HT1080 (cell line): ENCODE measurements around the gene PSEN1. TPM values are rescaled to one million over a fixed set of nuclear protein-coding genes. Genes with fewer than 3 reads are reported as not detected.

Experiments
- DNase-seq: peaks from one replicate; pipeline ENCODE4 v3.0.0-alpha.2; 2015; ENCODE audit warnings: low read depth
- polyA plus RNA-seq, 2 experiments: library from polyadenylated mRNA; depleted of rRNA; stranded (reverse); fragments of >200 nt; gene quantifications; 2 replicates each; pipeline ENCODE4 v1.2.3, GENCODE V29; 2015
- total RNA-seq: library from RNA; depleted of rRNA; stranded (reverse); fragments of >200 nt; shearing (Covaris generic); gene quantifications from 2 replicates; pipeline ENCODE4 v1.2.3, GENCODE V29; 2014; rRNA removed

PSEN1 gene
- 20.9 and 27.0 TPM in 2 replicates for total RNA-seq
- 21.4 and 21.6 TPM in 2 replicates for polyA plus RNA-seq (2015; cell fraction: cytosol; rRNA removed)
- polyA plus RNA-seq (2015; cell fraction: nucleus; rRNA removed): 37.1 and 37.9 TPM in 2 replicates

- DNase-seq: peak; percentile 85
These were observed at the start of gene PSEN1 for GRCh38 chr14:73136387-73137225. Gene PSEN1, plus strand, starts transcription at chr14:73136507. Its CDS starts 11,513 bp downstream, at chr14:73148020.

DNA sequence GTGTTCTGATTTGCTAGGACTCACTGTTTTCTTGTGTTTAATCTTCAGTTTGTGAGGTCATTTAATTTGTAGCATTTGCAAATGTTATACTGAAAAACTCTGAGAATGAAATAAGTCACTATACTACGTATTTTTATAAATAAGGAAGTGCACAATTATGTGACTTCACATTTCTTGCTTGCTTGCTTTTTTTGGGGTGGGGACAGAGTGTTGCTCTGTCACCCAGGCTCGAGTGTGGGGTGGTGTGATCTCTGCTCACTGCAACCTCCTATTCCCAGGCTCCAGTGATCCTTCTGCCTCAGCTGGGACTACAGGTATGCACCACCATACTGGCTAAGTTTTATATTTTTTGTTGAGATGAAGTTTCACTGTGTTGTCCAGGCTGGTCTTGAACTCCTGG lies 45.3 kb upstream of the PSEN1 start:
- no peak for DNase-seq

DNA sequence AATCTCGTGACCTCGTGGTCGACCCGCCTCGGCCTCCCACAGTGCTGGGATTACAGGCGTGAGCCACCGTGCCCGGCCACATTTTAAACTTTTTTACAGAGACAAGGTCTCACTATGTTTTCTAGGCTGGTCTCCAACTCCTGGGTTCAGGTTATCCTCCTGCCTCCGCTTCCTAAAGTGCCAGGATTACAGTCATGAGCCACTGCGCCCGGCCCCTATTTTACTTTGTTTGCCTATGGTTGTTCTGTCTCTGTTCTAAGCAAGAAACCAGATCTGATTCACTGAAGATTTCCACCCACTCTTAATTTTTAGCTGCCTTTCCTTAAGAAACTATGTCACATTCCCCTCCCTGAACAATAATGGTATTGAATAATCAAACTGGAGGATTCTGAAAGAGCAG lies 38.9 kb upstream of the PSEN1 start:
- DNase-seq: no peak

DNA sequence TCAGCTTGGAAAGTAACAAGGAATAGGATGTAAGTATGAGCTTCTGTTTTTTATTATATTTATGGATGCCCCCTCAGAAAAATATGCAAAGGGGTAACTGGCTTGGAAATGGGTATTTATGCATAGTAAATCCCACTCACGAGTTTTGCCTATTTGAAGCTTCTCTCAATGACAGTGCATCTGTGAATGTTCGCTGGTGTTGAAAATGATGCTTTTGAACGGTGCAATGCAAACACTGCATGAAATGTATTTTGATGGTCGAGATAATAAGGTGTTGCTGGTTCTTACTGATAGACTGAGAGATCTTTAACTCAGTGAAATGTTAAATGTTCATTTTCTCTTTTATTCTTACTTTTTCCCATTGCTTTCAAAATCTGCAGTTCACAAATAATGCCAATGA lies 36.0 kb upstream of the PSEN1 start:
- no peak for DNase-seq

DNA sequence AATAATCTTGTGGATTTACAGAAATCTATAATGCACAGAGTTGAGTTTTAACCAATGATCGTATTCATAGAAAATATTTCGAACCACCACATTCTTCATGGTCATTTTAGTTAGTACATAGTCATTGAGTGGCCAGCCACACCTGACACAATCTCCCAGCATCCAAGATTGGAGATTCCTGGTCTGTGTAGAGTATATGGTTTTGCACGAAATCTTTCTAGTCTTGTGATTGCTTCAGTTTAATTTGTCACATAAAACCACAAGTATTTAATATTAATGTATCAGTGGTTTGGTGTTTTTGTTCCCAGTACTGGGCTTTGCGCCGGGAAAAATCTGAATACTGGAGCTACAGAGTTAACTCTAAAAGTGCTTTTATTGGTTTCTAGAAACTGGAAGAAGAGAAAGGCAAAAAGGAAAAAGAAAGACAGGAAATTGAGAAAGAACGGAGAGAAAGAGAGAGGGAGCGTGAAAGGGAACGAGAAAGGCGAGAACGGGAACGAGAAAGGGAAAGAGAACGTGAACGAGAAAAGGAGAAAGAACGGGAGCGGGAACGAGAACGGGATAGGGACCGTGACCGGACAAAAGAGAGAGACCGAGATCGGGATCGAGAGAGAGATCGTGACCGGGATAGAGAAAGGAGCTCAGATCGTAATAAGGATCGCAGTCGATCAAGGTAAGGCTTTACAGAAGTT lies 33.4 kb upstream of the PSEN1 start:
- DNase-seq: no peak

GRCh38 chr14:73105050-73105449 lies 31.3 kb upstream of the PSEN1 start:
- DNase-seq: no peak

GRCh38 chr14:73105727-73106126 lies 30.6 kb upstream of the PSEN1 start:
- DNase-seq: no peak

- no peak for DNase-seq
These were observed 20.1 kb upstream of the PSEN1 start for GRCh38 chr14:73116079-73116665.

DNA sequence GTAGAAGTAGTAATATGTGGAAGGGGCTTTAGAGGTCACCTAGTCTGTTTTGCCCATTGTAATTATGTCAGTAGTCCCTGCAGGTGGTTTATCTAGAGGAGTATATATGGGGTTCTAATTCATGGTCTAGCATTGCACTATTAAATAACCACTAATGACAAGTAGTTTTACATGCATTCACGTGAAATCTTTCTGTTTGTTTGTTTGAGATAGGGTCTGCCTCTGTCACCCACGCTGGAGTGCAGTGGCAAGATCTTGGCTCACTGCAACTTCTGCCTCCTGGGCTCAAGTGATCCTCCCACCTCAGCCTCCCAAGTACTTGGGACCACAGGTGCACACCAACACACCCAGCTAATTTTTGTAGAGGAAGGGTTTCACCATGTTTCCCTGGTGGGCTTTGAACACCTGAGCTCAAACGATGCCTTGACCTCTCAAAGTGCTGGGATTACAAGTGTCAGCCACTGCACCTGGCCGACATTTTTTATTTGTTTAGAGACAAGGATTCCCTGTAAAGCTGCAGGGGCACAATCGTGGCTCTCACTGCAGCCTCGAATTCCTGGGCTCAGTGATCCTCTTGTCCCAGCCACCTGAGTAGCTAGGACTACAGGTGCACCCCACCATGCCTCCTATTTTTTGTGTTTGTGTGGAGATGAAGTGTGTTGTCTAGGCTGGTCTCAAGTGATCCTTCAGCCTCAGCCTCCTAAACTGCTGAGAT lies 12.0 kb upstream of the PSEN1 start:
- no peak for DNase-seq

GRCh38 chr14:73125169-73125588 lies 11.1 kb upstream of the PSEN1 start:
- no peak for DNase-seq

- DNase-seq: no peak
These were observed 10.6 kb upstream of the PSEN1 start for GRCh38 chr14:73125746-73126145.

- DNase-seq: no peak
These were observed 2.5 kb upstream of the PSEN1 start for GRCh38 chr14:73133795-73134194.

DNA sequence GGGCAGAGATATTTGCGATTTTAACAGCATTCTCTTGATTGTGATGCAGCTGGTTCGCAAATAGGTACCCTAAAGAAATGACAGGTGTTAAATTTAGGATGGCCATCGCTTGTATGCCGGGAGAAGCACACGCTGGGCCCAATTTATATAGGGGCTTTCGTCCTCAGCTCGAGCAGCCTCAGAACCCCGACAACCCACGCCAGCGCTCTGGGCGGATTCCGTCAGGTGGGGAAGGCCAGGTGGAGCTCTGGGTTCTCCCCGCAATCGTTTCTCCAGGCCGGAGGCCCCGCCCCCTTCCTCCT lies 271 bp upstream of the PSEN1 start:
- DNase-seq: no peak

DNA sequence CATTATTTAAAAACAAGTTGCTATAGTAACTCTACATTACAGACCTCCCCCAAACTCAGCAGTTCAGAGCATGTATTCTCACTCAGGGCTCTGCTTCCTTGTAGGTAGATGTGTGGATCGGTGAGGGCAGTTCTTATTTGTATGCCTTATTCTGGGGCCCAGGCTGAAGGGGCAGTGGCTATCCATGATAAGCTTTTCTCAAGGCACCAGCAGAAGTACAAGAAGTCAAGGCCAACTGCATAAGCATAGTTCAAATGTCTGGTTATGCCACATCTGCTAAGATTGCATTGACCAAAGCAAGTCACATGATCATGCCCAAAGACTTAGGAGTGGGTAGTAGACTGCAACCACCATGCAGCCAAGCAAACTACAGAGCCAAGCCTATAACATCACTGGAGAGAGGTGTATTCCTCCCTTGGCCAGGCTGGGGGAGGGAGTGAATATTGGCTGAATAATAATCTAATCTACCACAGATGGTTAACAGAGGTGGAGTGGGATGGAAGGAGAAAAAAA lies 4.6 kb downstream of the PSEN1 start:
- no peak for DNase-seq

- no peak for DNase-seq
These were observed 5.9 kb downstream of the PSEN1 start for GRCh38 chr14:73142216-73142615.

GRCh38 chr14:73143003-73143402 lies 6.7 kb downstream of the PSEN1 start:
- DNase-seq: no peak

GRCh38 chr14:73143617-73144016 lies 7.3 kb downstream of the PSEN1 start:
- no peak for DNase-seq

DNA sequence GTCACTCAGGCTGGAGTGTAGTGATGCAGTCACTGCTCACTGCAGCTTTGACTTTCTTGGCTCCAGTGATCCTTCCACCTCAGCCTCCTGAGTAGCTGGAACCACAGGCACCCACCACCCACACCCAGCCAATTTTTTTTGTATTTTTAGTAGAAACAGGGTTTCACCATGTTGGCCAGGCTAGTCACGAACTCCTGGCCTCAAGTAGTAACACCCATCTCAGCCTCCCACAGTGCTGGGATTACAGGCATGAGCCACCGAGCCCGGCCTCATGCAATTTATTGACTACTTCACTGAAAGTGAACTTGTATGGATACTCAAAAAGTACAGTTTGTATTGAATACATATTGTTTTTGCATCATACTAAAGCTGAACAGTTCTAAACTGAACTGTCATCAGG lies 9.1 kb downstream of the PSEN1 start:
- DNase-seq: no peak

GRCh38 chr14:73146111-73146510 lies 9.8 kb downstream of the PSEN1 start:
- no peak for DNase-seq

DNA sequence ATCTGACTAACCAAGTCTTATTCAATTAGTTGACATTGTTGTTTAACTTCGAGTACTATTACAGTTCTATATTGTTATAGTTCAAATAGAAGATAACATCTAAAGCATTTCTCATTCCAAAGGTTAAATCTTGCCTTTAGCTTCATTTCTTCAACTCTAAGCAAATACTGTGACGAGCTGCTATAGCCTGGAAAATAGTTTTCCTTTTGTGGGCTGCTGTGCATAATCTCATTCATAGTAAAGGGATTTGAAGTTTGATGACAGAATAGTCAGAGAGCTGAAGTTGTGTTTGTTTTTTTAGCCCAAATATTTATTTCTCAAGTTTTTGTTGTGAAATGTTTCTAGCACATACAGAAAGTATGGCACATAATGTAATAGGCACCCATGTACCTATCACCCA lies 13.4 kb downstream of the PSEN1 start:
- no peak for DNase-seq

GRCh38 chr14:73153272-73153671 lies 17.0 kb downstream of the PSEN1 start:
- no peak for DNase-seq

DNA sequence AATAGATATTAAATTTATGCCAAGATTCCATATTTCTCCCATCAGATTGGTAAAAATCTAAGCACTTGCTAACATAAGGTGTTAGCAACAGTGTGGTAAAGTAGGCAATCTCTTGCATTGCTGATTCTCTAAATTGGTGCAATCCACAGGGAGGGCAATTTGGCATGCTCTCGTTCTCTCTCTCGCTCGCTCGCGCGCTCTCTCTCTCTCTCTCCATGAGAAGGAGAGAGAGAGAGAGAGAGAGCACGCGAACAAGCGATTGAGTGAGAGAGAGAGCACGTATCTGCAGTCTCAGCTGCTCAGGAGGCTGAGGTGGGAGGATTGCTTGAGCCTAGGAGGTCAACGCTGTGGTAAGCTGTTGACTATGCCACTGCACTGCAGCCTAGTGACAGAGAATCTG lies 25.9 kb downstream of the PSEN1 start:
- no peak for DNase-seq
